NCI-H446 treated with DMSO at 0.1 percent for 48 hours (cell line): Measurements from ENCODE around the gene CACYBP.
A peak's percentile ranks its signal among the peaks of the same experiment; 100 is the strongest.

ENCODE experiments used
- DNase-seq: peaks from one replicate; lab custom pipeline; 2025; lab: John Stamatoyannopoulos, UW

CACYBP gene

GRCh38 chr1:174974711-174975119 lies 25.0 kb upstream of the CACYBP start:
- peak; percentile 89 for DNase-seq

DNA sequence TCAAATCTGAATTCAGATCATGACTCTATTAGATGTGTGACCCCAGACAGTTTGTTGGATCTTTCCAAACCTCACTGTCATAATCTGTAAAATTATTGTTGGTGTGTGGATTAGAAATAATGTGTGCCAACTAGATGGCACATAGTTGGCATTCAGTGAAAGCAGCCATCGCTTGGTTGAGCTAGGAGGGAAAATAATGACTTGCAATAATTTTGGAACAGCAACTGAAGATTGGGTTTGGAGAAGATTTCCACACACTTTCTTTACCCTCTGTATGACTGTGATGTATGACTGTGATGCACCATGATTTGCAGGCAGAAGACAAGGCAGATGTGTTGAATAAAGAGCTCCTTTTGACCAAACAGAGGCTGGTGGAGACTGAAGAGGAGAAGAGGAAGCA lies 24.0 kb upstream of the CACYBP start:
- no peak for DNase-seq

DNA sequence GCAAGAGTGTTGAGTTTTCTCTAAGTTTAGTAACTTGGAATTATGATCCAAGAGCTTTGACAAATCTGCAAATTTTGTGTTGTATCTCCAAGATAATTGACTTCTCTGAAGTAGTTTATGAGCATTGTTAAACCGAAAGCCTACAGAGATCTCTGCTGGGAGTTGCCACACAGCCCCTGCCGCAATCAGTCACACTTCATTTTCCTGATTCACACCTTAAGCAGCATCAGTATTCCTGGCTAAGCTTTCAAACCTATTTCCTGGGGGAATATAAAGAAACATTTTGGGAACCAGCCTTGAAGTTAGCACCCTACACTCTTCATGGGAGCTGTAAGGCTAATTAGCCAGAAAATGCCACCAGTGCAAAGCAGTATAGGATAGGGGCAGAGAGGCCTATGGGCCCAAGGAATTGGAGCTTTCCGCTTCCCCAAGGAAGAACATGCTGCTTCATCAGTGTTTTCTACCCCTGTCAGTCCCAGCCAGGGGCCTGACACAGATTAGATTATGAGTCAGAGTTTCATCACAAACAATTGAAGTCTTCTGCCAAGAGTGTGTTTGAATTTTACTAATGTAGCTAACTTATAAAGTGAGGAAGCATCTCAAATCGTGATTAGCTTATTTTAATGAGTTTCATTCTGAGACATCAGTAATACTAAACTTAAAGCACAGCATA lies 23.2 kb upstream of the CACYBP start:
- DNase-seq = no peak

GRCh38 chr1:174982971-174983689 lies 16.6 kb upstream of the CACYBP start:
- DNase-seq = no peak

- no peak for DNase-seq
Measured at GRCh38 chr1:174984952-174985351, 14.8 kb upstream of the CACYBP start.

GRCh38 chr1:174988539-174988938 lies 11.2 kb upstream of the CACYBP start:
- no peak for DNase-seq

DNA sequence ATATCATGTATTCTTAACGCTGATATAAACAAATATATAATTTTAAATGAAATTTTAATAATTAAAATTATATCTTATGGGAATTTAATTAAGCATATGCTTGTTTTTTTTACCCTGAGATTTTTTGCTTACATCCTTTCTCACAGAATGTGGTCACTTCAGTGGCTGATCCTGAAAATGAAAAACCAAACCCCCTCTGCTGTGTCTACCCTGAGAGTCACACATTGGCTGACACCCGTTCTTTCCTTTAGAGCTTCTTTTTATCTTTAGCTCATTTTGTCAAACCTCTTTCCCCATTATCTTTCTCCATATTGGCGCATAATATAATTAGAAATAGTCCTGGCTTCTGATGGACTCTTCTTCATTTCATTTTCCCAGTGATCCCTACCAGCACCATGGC lies 10.8 kb upstream of the CACYBP start:
- DNase-seq = no peak

GRCh38 chr1:174989536-174990220 lies 10.1 kb upstream of the CACYBP start:
- no peak for DNase-seq

GRCh38 chr1:174990382-174990999 lies 9.3 kb upstream of the CACYBP start:
- no peak for DNase-seq

DNA sequence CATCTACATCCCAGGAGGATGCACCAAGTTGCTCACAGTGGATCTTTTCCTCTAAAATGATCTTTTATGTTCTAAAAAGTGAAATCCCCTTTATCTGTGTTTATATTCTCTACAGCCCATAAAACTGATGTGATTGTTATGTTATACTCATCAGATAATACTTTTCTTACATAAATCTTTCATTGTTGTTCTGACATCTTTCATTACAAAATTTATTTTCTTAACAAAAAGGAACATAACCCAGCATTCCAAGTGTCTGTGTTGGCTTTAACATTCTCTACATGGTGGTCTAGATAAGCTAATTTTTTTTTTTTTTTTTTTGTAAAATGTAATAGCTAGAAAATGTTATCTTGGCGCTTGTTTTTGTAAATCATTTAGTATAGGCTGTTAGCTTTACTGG lies 8.3 kb upstream of the CACYBP start:
- DNase-seq = no peak

DNA sequence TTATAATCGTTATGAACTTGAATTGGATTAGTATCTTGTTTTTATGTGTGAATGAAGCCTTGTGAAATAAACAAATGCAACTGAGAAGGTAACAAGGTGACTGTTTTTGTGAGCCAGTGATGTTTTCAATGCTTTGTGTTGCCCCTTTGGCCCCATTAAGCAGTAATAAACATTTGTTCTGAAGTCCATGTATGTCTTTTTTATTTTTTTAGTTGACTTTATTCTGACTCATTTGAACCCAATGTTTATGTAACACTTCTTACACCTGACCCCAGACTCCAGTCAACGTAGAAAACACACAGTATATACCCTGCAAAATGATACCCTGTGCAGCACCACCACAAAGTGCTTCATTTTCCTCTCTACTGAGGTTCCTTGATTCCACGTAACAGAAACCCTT lies 4.6 kb upstream of the CACYBP start:
- no peak for DNase-seq

DNA sequence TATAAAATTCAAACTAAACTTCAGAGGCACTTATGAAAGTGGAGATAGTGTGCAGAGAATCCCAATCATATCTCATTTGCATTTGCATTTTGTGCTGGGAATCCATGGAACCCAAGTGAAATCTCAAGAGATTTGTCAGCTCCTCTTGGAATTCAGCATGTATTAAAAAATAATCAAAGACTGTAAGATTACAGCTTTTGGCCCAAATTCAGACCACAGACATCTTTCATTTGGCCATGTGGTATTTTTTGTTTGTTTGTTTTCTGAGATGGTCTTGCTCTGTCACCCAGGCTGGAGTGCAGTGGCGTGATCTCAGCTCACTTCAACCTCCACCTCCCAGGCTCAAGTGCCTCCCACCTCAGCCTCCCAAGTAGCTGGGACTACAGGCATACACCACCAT lies 3.8 kb upstream of the CACYBP start:
- no peak for DNase-seq

GRCh38 chr1:174996476-174996875 lies 3.3 kb upstream of the CACYBP start:
- no peak for DNase-seq

DNA sequence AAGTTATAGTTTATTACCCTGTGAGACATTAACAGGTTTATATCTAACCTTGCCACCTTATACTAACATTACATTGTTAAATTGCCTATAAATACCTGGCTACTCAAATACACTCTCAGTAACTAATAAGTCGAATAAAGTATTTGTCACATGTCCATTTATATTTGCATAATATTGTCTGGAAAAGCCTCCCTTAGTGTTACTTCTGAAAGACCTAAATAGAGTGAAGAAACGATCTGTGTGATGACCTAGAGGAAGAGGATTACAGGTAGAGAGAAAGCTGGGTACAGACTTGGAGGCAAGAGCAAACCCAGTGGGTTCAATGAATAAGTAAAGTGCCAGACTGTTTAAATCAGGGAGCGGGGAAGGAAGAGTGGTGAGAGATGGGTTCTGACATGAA lies 2.7 kb upstream of the CACYBP start:
- DNase-seq = no peak

DNA sequence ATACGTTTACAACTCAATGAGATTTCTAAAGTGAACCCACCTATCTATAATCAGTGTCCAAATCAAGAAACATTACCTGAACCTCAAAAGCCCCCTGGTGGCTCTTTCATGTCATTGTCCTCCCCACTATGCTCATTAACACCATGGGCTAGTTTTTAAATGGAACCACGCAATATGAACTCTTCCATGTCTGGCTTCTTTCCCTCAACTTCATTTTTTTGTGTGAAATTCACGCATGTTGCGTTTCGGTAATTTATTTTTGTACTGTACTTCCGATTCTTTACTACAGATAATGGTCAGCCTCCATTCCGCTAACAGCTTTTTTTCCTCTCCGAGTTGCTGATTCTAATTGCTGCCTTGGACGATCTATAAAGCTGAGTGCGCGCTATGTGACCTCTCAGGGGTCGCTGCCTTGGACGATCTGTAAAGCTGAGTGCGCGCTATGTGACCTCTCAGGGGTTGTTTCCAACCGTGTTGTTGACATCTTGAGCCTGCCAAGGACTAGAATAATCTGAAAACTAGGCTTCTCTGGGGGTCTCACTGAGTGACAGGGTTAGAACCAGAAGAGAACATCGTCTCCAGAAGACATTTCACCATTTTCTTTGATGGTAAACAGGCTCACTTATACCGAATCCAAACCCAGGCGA lies 1.1 kb upstream of the CACYBP start:
- peak; percentile 65 for DNase-seq

- peak; percentile 99 for DNase-seq
Measured at GRCh38 chr1:174999216-174999935, 371 bp upstream of the CACYBP start.

- DNase-seq = no peak
Measured at GRCh38 chr1:175000697-175001187, 995 bp downstream of the CACYBP start.

GRCh38 chr1:175002910-175003517 lies 3.3 kb downstream of the CACYBP start:
- DNase-seq = no peak

DNA sequence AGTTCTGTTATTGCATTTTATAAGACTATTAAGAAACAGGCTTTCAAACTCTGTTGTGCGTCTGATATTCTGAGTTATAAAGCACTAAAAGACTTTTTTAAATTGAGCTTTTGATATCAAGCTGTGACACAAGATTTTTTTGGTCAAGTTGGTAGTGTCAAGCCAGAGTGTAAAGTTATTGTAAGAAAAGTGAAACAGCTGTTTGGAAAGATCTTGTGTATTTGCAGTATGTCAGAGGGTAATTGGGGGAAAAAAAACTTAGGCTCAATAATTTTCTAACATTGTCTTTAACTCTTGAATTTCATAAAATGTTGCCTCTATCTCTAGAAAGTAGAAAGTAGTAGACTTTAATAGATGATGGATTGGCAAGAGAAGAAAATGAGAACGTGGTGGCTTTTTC lies 3.8 kb downstream of the CACYBP start:
- no peak for DNase-seq

GRCh38 chr1:175005085-175005783 lies 5.5 kb downstream of the CACYBP start:
- no peak for DNase-seq
